T-cell (primary cell): Measurements from ENCODE around the gene DKKL1. TPM values are rescaled to one million over a fixed set of nuclear protein-coding genes. Genes with fewer than 3 reads are reported as not detected.

Experiments
- ATAC-seq, 4 experiments: fragments of 200-7000 bp in 3 of 4; fragments of 150-1000 bp in 1 of 4; cut with Tn5 transposase; replicated peaks in 1 of 4; 1 replicate in 3 of 4; 2 replicates in 1 of 4; pipeline ENCODE4 v1.10.0; 2021; ENCODE audit warnings: moderate library complexity in 3 of 4, mild to moderate bottlenecking in 2 of 4, moderate number of reproducible peaks in 1 of 4
- CTCF ChIA-PET, 2 donors: fragments of 300-600 bp; sonication (Branson Sonifier 250); formaldehyde crosslinking; loops; one replicate each; lab custom pipeline; 2022; ENCODE audit warnings: antibody characterized with exemption in 2 of 2; lab: Charles Lee
- POLR2A ChIA-PET, 2 donors: fragments of 300-600 bp; sonication (Branson Sonifier 250); formaldehyde crosslinking; loops; one replicate each; lab custom pipeline; 2022; ENCODE audit warnings: antibody characterized with exemption in 2 of 2; lab: Charles Lee
- DNase-seq, 35 experiments: peaks; one replicate each; pipeline versions ENCODE4 v3.0.0 to v3.0.0-alpha.2; 2013 to 2023
- H3K27ac ChIP-seq: one replicate; pipeline ENCODE4 v1.5.1; 2013; ENCODE audit warnings: low read length
- H3K27me3 ChIP-seq, 2 experiments: replicated peaks in 1 of 2; 1 replicate in 1 of 2; 2 replicates in 1 of 2; pipeline versions ENCODE4 v1.6.1 to v1.7.0; 2013; ENCODE audit warnings: low read length in 1 of 2, mixed read lengths in 1 of 2; ENCODE audit not compliant: control insufficient read depth in 2 of 2, insufficient read depth in 2 of 2; ENCODE audit errors: extremely low read depth in 1 of 2
- H3K36me3 ChIP-seq, 2 donors: 1 replicate in 1 of 2; 2 replicates in 1 of 2; pipeline versions ENCODE4 v1.6.1 to v1.7.0; 2013; ENCODE audit warnings: low read length in 1 of 2; ENCODE audit not compliant: control insufficient read depth in 2 of 2, insufficient read depth in 1 of 2; ENCODE audit errors: extremely low read depth in 1 of 2
- H3K4me1 ChIP-seq, 2 experiments: 1 replicate in 1 of 2; 2 replicates in 1 of 2; pipeline versions ENCODE4 v1.6.1 to v1.7.0; 2013; ENCODE audit warnings: low read length in 2 of 2, mixed read lengths in 1 of 2; ENCODE audit not compliant: insufficient read depth in 2 of 2, control insufficient read depth in 1 of 2; ENCODE audit errors: extremely low read depth in 1 of 2
- H3K4me3 ChIP-seq, 2 donors: 1 replicate in 1 of 2; 2 replicates in 1 of 2; pipeline versions ENCODE4 v1.5.1 to v1.7.0; 2013; ENCODE audit warnings: mild to moderate bottlenecking in 2 of 2, low read length in 1 of 2, moderate library complexity in 1 of 2; ENCODE audit not compliant: control insufficient read depth in 1 of 2; ENCODE audit errors: extremely low read depth in 1 of 2
- H3K9me3 ChIP-seq: 2 replicates; pipeline ENCODE4 v1.7.0; 2013
- H3K27ac Mint-ChIP-seq, 2 donors: one replicate each; pipeline ENCODE4 v1.8.0; 2020 to 2021; ENCODE audit warnings: mild to moderate bottlenecking in 2 of 2, mixed read lengths in 2 of 2
- H3K27me3 Mint-ChIP-seq, 2 donors: one replicate each; pipeline ENCODE4 v1.8.0; 2021 to 2022; ENCODE audit warnings: mixed read lengths in 2 of 2
- H3K36me3 Mint-ChIP-seq: one replicate; pipeline ENCODE4 v1.8.0; 2021; ENCODE audit warnings: mixed read lengths
- H3K4me1 Mint-ChIP-seq, 3 donors: one replicate each; pipeline ENCODE4 v1.8.0; 2020 to 2022; ENCODE audit warnings: mixed read lengths in 3 of 3, mild to moderate bottlenecking in 1 of 3
- H3K4me3 Mint-ChIP-seq, 3 donors: one replicate each; pipeline ENCODE4 v1.8.0; 2020 to 2022; ENCODE audit warnings: mild to moderate bottlenecking in 3 of 3, mixed read lengths in 3 of 3, moderate library complexity in 3 of 3
- H3K9me3 Mint-ChIP-seq, 3 donors: one replicate each; pipeline ENCODE4 v1.8.0; 2020 to 2022; ENCODE audit warnings: mixed read lengths in 3 of 3
- WGBS: methylation state at CpG from one replicate; pipeline ENCODE4 v1.1.5; 2013; ENCODE audit warnings: missing lambda C conversion rate; ENCODE audit not compliant: insufficient coverage; 5-methylcytosine and 5-hydroxymethylcytosine counted together
- total RNA-seq, 35 experiments: library from RNA in 6 of 35; stranded (reverse) in 6 of 35; fragments of 120-200 nt in 1 of 35; gene quantifications; one replicate each; pipeline versions ENCODE4 v1.2.1 to v1.2.4 and lab custom pipeline; 2013 to 2026

DKKL1 gene
- total RNA-seq, 5 donors from 2014 or later (not counting 1 experiment from before 2014, with no cell fraction given): not detected

DNA sequence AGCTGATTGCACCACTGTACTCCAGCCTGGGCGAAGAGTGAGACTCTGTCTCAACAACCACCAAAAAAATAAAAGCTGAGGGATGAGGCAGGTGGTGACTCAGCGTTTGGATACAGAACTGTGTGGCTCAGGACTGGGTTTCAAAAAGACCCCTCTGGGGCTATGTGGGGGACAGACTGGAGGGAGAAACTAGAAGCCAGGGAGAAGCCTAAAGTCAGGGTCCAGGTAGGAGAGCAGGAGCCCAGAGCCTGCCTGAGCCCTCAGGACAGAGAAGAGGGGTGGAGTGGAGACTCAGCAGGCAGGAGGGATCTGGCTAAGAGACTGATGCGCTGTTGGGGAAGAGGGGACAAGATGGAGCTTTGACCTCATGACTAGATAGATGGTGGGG is 30.3 kb upstream of the DKKL1 start:
- H3K27ac Mint-ChIP-seq: peak overlapping the region; percentile 97 to 99
- Histone ChIP-seq H3K4me3 (peak overlapping the region; percentile 10 to 38), H3K36me3 (peaks cover 4 to 36% of the 10 kb centered on the region in 2 donors), H3K27me3 (no peaks in the 10 kb centered on the region), H3K4me1 (peaks cover 42 to 70% of the 10 kb centered on the region in 2 experiments), H3K9me3 (no peaks in the 10 kb centered on the region), H3K27ac (peak overlapping the region; percentile 90)
- ATAC-seq: peak in 1 of 4 experiments; percentile 3
- no peaks in the 10 kb centered on the region for H3K27me3 Mint-ChIP-seq
- H3K36me3 Mint-ChIP-seq: peaks cover 32% of the 10 kb centered on the region
- ChIA-PET POLR2A (no interaction called here), CTCF (no interaction called here)
- 29% methylated on average over 1 of the region's 3 CpGs for WGBS
- H3K4me3 Mint-ChIP-seq: peak overlapping the region; percentile 74 to 96 (median 82)
- H3K4me1 Mint-ChIP-seq: peaks cover 77 to 88% (median 82%) of the 10 kb centered on the region in 3 donors
- DNase-seq: no peak
- no peaks in the 10 kb centered on the region for H3K9me3 Mint-ChIP-seq

GRCh38 chr19:49333811-49334288 is 29.8 kb upstream of the DKKL1 start:
- peak overlapping the region; percentile 97 to 99 for H3K27ac Mint-ChIP-seq
- Histone ChIP-seq H3K36me3 (peaks cover 4 to 36% of the 10 kb centered on the region in 2 donors), H3K4me1 (peaks cover 42 to 74% of the 10 kb centered on the region in 2 experiments), H3K27ac (peak overlapping the region; percentile 90), H3K9me3 (no peaks in the 10 kb centered on the region), H3K4me3 (peak overlapping the region; percentile 10 to 51), H3K27me3 (no peaks in the 10 kb centered on the region)
- DNase-seq (peak; percentile 46 to 86 (median 66)), ATAC-seq (peak; percentile 73 to 80 (median 78))
- peak overlapping the region; percentile 74 to 96 (median 82) for H3K4me3 Mint-ChIP-seq
- WGBS: 3% methylated on average over 6 of the region's 8 CpGs
- peaks cover 36% of the 10 kb centered on the region for H3K36me3 Mint-ChIP-seq
- peaks cover 77 to 88% (median 84%) of the 10 kb centered on the region in 3 donors for H3K4me1 Mint-ChIP-seq
- no peaks in the 10 kb centered on the region for H3K9me3 Mint-ChIP-seq
- ChIA-PET CTCF (no interaction called here), POLR2A (no interaction called here)
- no peaks in the 10 kb centered on the region for H3K27me3 Mint-ChIP-seq

DNA sequence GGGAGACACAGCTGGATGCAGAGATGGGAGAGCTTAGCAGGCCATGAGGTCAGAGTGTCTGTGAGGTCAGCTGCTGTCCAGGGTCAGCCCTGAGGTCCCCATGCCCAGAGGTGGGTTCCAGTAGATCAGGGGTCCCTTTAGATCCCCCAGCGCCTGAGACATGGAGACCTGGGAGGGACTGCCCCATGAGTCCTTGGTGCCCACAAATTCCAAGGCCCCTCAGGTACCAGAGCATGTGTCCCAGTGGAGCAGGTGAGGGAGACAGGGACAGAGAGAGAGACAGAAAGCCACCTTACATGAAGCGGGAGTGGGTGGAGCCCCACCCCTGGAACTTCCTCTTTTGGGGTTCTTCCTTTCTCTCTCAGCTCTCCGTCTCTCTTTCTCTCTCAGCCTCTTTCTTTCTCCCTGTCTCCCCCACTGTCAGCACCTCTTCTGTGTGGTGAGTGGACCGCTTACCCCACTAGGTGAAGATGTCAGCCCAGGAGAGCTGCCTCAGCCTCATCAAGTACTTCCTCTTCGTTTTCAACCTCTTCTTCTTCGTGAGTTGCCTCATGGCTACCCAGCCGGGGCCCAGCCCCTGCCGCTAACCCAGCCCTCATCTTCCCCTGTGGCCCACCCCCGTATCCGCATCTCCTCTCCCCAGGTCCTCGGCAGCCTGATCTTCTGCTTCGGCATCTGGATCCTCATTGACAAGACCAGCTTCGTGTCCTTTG is 28.4 kb upstream of the DKKL1 start, which contains the start of gene CD37:
Gene CD37 (plus strand): TSS at position 336 of the 713 bp plus-strand sequence. CDS start 135 bp downstream, at position 471.
- H3K36me3 Mint-ChIP-seq: peaks cover 39% of the 10 kb centered on the region
- Histone ChIP-seq H3K4me3 (peak within 1 kb of the TSS; percentile 88 to 89), H3K9me3 (no peaks in the 10 kb centered on the region), H3K27me3 (no peaks in the 10 kb centered on the region), H3K4me1 (peaks cover 42 to 87% of the 10 kb centered on the region in 2 experiments), H3K36me3 (peaks cover 4 to 41% of the 10 kb centered on the region in 2 donors), H3K27ac (peak within 1 kb of the TSS; percentile 90)
- DNase-seq: peak; percentile 44 to 77 (median 63)
- CTCF ChIA-PET: interaction anchor here in 1 of 2 donors (0.6 kb wide), 2 partner anchors 17 to 29 kb away, joined by 6 read pairs; partner anchors contain the start of gene DKKL1
- H3K27ac Mint-ChIP-seq: peak within 1 kb of the TSS; percentile 99 to 100
- H3K4me3 Mint-ChIP-seq: peak within 1 kb of the TSS; percentile 96 to 100 (median 99)
- H3K9me3 Mint-ChIP-seq: no peaks in the 10 kb centered on the region
- WGBS: 0% methylated on average over 6 of the region's 13 CpGs
- H3K4me1 Mint-ChIP-seq: peaks cover 77 to 86% (median 83%) of the 10 kb centered on the region in 3 donors
- peak; percentile 72 to 76 (median 74) for ATAC-seq
- no peaks in the 10 kb centered on the region for H3K27me3 Mint-ChIP-seq
- POLR2A ChIA-PET: no interaction called here

DNA sequence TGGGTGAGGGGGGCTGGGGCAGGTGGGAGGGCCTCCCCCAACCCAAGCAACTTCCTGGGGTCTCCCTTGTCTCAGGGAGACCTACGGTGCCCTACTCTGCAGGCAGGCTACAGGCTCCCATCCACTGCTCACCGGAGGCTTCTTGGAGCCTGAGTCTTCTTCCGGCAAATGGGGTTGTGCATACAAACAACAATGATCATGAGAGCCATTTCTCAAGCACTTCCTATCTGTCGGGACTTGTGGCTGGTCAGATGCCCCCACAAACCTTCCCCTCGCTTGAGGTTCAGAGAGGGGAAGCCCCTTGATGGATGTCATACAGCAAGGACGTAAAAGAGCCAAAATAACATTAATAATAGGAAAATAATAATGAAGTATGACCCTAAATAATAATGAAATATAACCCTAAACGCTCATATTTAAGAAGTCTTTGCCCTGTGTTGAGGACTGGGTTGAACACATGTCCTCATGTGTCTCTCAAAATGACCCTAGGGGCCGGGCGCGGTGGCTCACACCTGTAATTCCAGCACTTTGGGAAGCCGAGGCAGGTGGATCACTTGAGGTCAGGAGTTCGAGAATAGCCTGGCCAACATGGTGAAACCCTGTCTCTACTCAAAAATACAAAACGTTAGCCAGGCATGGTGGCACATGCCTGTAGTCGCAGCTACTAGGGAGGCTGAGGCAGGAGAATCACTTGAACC is 27.7 kb upstream of the DKKL1 start:
- Mint-ChIP-seq H3K9me3 (no peaks in the 10 kb centered on the region), H3K27ac (peak overlapping the region; percentile 99 to 100), H3K36me3 (peaks cover 41% of the 10 kb centered on the region), H3K4me3 (peak overlapping the region; percentile 96 to 100 (median 99)), H3K27me3 (no peaks in the 10 kb centered on the region), H3K4me1 (peaks cover 77 to 85% (median 84%) of the 10 kb centered on the region in 3 donors)
- peak; percentile 45 to 46 (median 46) for ATAC-seq
- ChIA-PET CTCF (interaction anchor here (0.6 kb wide), 3 partner anchors 17 to 33 kb away, joined by 3 to 6 read pairs (median 6); partner anchors contain the start of gene DKKL1 (in 1 of the 2)), POLR2A (interaction anchor here in 1 of 2 donors (0.6 kb wide), 1 partner anchor 120 kb away, joined by 3 read pairs; no protein-coding TSS in a partner anchor)
- WGBS: 57% methylated on average over 6 of the region's 14 CpGs
- Histone ChIP-seq H3K36me3 (peaks cover 4 to 42% of the 10 kb centered on the region in 2 donors), H3K27ac (peak overlapping the region; percentile 90), H3K4me3 (peak overlapping the region; percentile 88 to 89), H3K9me3 (no peaks in the 10 kb centered on the region), H3K4me1 (peaks cover 42 to 87% of the 10 kb centered on the region in 2 experiments), H3K27me3 (no peaks in the 10 kb centered on the region)
- peak in 12 of 35 experiments; percentile 19 to 61 (median 29) for DNase-seq

DNA sequence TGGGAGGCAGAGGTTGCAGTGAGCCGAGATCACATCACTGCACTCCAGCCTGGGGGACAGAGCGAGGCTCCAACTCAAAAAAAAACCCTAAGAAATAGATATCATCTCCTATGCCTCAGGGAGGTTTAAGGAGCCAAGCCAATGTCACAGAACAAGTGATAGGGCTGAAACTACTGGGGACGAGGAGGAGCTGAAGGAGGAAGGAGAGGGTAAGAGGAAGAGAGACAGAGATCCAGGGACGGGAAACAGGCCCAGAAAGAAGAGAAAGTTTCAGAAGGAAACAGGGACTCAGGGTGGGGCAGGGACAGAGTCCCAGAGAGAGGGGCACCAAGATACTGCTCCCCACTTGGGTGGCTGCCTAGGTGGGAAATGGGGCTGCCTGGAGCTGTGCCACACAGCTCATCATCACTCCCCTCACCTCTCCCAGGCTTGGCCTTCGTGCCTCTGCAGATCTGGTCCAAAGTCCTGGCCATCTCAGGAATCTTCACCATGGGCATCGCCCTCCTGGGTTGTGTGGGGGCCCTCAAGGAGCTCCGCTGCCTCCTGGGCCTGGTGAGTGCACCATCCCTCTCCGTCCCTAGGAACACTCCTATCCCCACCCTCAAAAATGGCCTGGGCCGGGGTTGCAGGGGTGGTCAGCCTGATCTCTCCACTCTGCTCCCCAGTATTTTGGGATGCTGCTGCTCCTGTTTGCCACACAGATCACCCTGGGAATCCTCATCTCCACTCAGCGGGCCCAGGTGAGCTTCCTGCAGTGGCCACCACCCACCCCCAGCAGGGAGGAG is 27.0 kb upstream of the DKKL1 start:
- H3K9me3 ChIP-seq: no peaks in the 10 kb centered on the region
- peaks cover 33% of the 10 kb centered on the region for H3K36me3 Mint-ChIP-seq
- DNase-seq (peak in 1 of 35 experiments; percentile 19), ATAC-seq (no peak)
- H3K27ac Mint-ChIP-seq: peak overlapping the region; percentile 99 to 100
- no peaks in the 10 kb centered on the region for H3K9me3 Mint-ChIP-seq
- H3K4me1 Mint-ChIP-seq: peaks cover 70 to 79% (median 78%) of the 10 kb centered on the region in 3 donors
- H3K4me3 Mint-ChIP-seq: peak overlapping the region; percentile 96 to 100 (median 99)
- POLR2A ChIA-PET: interaction anchor here in 1 of 2 donors (0.6 kb wide), 1 partner anchor 119 kb away, joined by 3 read pairs; no protein-coding TSS in a partner anchor
- peak overlapping the region; percentile 90 for H3K27ac ChIP-seq
- peak overlapping the region; percentile 88 to 89 for H3K4me3 ChIP-seq
- H3K27me3 Mint-ChIP-seq: no peaks in the 10 kb centered on the region
- peaks cover 37 to 80% of the 10 kb centered on the region in 2 experiments for H3K4me1 ChIP-seq
- no peaks in the 10 kb centered on the region for H3K27me3 ChIP-seq
- CTCF ChIA-PET: interaction anchor here in 1 of 2 donors (0.6 kb wide), 1 partner anchor 33 kb away, joined by 3 read pairs; no protein-coding TSS in a partner anchor
- peaks cover 0 to 39% of the 10 kb centered on the region in 2 donors for H3K36me3 ChIP-seq
- WGBS: 74% methylated on average over 6 of the region's 10 CpGs
